DMS 273 treated with DMSO at 0.1 percent for 48 hours (cell line): ENCODE results near the gene MEGF6.

ENCODE experiments used
- DNase-seq: peaks from one replicate; lab custom pipeline; 2025; lab: John Stamatoyannopoulos, UW

The MEGF6 gene

GRCh38 chr1:3504151-3504821, 107.0 kb downstream of the MEGF6 start:
- DNase-seq, result no peak

DNA sequence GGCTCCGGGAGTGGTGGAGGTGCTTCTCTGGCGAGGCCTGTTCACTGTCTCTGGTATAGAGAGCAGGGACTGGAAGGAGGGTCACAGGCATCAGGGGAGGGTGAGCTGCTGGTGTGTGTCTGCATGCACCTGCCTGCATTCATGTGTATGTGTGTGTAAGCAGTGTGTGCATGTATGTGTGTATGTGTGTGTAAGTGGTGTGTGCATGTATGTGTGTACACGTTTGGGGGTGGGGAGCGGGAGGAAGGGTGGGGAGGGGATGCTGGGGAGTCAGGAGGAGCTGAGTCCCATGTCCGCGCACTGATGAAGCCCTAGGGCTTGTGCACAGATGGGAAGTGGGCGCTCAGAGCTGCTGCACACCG, 107.8 kb downstream of the MEGF6 start:
- no peak for DNase-seq

DNA sequence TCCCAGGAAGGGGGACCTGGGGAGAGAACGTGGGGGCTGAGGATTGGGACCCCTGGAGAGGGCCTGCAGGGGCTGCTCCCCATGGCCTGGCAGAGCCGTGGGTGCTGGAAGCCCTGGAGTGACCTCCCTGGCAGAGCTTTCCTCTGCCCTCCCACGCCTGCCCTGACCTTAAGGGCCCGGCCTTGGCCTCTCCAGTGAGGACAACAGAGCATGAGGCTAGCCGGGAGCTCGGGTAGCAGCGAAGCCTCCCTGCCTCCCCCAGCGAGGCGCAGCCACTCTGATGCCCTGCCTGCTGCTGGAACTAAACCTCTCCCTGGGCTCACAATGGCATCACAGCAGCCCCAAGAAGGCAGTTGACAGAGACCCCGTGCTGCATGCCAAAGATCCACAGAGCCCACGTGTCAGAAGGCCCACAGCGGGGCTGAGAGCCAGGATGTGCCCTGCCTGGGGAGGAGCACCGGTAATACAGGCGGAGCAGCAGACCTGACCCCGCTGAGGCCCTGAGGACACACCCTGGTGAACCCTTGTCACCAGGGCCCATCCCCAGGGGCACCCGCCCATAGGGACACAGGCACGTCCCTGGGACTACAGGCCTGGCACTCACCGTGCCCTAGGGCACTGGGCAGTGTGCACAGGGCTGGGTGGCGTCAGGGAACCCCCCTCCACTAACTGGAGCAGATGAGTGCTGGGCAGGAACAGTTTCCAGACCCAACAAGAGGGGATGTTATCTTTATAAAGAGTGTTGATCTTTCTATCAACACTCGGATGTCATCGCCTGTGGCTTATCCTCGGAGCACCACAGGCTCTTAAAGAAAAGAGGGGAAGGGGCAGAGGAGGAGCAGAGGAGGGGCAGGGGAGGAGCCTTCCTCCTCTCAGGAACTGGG, 108.4 kb downstream of the MEGF6 start:
- DNase-seq, result no peak

GRCh38 chr1:3501856-3502640, 109.3 kb downstream of the MEGF6 start:
- DNase-seq, result no peak

- DNase-seq, result no peak
Observed at GRCh38 chr1:3501437-3501836, 109.9 kb downstream of the MEGF6 start.

DNA sequence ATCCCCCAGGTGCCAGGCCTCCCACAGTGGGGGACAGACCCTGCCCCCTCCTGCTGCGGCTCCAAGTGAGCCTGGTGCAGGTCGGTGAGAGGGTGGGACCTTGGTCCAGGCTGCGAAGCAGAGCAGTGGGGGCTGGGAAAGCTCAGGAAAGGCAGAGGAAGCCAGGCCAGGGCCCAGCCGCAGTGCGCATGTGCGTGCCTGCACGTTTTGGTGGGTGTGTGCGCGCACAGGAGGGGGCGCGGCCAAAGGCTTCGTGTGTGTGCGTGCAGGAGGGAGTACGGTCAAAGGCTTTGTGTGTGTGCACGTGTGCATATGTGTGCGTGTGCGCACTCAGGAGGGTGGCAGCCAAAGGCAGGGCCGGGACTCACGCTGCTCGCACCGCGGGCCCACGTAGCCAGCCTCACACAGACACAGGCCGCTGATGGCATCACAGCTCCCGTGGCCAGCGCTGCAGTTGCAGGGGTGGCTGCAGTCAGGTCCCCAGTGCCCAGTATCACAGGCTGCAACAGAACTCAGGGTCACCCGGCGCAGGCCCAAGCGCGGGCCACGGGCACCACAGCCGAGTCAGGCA, 111.0 kb downstream of the MEGF6 start:
- DNase-seq, result no peak

DNA sequence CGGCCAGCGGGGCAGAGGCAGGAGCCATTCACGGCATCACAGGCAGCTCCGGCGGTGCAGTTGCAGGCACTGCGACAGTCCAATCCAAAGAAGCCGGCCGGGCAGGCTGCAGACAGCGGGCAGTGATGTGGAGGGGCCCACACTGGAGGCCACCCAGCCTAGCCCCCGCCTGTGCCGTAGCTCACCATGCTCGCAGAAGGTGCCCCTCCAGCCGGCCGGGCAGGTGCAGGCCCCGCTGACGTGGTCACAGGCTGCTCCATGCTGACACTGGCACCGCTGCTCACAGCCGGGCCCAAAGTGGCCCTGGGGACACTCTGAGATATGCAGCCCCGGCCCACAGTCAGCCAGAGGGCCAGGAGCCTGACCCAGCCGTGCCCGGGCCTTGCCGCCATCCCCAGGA, 111.7 kb downstream of the MEGF6 start:
- DNase-seq, result no peak

DNA sequence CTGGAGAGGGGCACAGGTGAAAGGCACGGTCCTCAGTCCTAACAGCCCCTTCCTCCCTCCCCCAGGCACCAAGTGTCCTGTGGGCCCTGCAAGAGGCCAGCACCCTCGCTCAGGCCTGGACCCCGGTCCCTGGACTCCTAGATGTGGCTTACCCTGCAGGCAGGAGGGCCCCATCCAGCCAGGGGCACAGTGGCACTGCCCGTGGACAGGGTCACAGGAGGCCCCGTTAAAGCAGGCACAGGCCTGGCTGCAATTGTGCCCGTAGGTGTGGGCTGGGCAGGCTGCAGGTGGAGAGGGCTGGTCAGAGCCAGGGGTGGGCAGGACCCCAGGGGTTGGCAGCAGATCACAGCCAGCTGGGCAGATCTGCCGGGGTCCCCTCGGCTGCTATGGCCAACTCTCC, 112.3 kb downstream of the MEGF6 start:
- no peak for DNase-seq

DNA sequence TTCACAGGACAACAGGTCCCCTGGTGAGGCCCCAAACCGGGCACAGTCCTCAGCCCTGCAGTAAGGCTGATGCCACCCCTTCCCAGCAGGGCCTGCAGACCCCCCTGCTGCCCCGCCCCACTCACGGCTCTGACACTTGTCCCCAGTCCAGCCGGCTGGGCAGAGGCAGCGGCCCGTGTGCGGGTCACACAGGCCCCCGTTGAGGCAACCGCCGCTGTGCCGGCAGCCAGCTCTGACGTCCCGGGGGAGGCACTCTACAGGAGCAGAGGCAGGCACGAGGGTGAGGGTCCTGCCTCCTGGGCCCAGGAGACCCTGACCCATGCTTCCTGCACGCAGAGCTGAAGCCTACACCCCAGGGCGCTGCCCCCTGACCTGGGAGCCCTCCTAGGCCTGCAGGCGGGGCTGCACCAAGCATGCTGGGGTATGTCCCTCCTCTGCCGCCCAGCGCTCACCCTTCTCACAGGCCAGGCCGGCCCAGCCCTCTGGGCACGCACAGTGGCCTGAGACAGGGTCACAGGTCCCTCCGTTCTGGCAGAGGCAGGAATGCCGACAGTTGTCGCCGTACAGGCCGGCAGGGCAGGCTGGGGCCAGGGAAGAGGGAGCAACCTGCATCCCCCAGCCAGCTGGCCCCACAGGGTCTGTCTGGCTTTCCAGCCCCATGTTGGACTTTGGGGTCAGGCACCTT, 112.9 kb downstream of the MEGF6 start:
- no peak for DNase-seq

GRCh38 chr1:3497521-3497920, 113.8 kb downstream of the MEGF6 start:
- DNase-seq, result no peak

DNA sequence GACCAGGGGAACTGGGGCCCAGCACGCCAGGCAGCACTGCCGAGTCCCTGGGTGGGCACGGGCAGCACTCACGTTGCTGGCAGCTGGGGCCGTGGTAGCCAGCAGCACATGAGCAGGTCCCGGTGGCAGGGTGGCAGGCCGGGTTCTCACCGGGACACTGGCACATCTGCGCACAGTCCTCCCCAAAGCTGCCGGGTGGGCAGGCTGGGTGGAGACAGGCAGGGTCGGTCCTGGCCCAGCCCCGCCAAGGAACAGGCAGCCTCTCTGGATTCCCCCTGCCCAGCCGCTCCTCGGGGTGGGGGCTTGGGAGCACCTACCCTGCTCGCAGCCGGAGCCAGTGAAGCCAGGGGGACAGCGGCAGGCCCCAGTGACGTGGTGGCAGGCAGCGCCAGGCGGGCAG, 114.4 kb downstream of the MEGF6 start:
- no peak for DNase-seq

- DNase-seq, result no peak
Observed at GRCh38 chr1:3495776-3496745, 115.2 kb downstream of the MEGF6 start.

- DNase-seq, result no peak
Observed at GRCh38 chr1:3494321-3495308, 116.7 kb downstream of the MEGF6 start.

DNA sequence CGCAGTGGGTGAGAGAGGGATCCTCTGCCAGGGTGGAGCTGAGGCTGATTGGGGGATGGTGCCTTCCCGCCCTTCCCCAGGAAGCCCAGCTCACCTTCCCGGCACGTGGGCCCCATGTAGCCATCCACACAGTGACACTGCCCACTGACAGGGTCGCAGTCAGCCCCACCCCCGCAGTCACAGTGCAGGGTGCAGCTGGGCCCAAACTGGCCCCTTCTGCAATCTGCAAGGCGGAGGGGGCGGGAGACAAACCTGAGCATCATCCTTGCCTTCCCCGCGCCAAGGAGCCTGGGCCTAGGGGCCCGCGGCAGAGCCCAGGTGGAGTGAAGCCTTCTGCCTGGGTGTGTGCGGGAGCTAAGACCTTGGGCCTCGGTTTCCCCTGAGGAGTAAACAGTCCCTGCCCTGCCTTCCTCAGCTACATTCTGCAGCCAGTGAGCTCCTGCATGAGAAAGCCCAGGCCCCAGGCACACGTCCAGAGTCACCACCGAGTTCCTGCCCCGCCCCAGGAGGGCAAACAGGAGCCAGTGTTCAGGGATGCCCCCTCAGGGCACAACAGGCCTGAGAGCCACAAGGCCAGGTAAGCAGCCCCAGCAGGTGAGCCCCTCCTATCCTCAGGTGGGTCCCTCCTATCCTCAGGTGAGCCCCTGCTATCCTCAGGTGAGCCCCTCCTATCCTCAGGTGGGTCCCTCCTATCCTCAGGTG, 118.6 kb downstream of the MEGF6 start:
- no peak for DNase-seq

DNA sequence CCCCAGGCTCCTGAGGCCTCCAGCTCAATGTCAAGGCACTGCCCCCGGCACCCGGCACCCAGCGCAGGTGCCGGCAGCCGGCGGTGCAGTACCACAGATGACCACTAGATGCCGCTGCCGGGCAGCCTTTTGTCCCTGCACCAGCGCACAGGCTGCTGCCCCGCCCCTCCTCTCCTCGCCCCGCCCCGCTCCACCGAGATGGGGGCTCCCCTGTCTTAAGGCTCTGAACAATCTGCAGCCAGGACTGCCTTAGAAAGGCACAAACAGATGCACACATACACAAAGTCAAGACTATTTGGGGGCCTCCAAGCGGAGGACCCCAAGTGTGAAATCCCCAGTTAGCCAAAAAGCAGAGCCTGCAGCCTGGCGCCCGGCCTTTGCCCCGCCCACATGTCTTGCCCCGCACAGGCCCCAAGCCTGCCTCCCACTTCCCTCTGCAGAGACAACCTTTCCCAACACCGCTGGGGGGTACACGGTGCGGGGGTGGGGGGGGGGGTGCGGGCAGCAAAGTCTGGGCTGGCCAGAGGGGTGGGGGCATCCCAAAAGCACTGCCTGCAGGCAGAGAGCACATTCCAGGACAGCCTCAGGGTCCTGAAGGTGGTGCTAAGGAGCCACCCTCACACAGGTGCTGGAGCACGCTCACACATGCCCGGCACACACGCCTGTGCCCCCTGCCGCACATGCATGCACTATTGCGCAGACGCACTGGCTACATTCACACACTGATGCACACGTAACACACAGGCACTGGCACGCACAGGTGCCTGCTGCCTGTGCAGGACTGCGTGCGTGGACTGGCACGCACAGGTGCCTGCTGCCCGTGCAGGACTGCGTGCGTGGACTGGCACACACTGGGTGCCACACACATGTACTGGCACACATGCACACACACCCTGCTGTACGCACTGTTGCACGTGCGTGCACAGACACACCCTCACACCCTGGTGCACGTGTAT, 119.7 kb downstream of the MEGF6 start:
- no peak for DNase-seq

DNA sequence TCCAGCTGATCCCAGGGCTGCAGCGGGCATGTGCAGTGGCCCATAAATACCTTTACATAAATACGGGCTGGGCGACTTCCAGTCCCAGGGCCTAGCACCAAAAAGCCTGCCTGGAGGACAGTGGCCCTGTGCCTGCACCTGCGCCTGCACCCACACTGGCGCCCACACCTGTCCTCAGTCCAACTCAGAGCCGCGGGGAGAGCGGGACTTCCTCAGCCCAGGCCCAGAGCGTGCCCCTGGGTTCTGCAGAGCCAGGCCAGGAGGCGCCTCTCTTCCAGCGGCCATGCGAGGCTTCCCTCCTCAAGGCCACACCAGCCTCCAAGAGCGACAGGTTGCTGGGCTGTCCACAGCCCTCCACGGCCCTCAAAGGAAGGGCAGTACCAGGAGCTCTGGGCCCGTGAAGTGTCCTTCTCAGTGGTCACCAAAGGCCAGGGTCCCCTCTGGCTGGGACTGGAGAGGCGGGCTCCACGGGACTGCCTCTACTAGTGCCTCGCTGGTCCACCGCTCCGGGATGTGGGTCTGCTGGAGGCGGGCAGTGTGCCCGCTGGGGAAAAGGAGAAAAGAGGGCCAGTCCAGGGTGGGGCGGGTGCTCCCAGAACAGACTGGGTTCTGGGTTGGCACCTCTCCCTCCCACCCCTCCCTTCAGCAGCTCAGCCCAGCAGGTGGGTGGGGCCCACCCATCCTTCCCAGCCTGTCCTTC, 121.1 kb downstream of the MEGF6 start:
- DNase-seq, result no peak

DNA sequence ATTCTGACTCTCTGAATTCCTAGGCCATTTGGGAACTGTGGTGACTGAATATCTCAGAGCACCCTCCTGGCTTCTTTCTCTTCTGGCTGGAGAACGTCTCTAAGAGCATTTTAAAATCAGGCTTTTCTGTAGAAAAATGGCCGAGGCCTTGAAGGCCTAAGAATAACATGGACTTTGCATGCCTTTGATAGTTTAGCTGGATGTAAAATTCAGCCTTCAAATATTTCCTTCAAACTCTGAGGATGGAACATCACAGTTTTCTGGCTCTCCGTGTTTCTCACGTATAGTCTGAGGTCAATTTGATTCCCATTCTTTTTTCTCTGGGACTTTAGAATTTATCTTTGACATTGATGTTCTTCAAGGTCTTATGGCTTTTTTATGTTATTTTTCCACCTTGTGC, 122.9 kb downstream of the MEGF6 start:
- DNase-seq, result no peak
